ENCODE results near the gene KBTBD12.
"Not testable (repeated sequence)": the region's sequence is repeated elsewhere in the genome, so short reads cannot be mapped to it uniquely, and the experiment has no call there.

KBTBD12 gene

DNA sequence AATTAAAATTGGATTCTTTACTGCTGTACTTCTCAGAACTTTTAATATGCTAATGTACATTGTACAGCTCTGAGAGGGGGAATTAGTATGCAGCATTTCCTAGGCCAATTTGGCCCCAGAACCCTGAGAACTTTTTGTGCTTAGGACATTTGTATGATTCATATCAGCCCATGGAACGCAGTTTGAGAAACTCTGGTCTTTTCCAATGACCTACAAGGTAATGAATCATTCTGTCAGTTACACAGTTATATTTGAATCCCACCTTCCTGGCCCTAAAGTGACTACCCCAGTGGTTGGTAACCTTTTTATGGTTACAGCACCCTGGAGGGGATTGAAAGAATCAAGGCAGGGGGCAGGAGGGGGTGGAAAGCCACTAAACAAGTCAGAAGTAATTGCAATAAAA, 25.6 kb upstream of the KBTBD12 start:
- TF ChIP-seq, protein P1, sequence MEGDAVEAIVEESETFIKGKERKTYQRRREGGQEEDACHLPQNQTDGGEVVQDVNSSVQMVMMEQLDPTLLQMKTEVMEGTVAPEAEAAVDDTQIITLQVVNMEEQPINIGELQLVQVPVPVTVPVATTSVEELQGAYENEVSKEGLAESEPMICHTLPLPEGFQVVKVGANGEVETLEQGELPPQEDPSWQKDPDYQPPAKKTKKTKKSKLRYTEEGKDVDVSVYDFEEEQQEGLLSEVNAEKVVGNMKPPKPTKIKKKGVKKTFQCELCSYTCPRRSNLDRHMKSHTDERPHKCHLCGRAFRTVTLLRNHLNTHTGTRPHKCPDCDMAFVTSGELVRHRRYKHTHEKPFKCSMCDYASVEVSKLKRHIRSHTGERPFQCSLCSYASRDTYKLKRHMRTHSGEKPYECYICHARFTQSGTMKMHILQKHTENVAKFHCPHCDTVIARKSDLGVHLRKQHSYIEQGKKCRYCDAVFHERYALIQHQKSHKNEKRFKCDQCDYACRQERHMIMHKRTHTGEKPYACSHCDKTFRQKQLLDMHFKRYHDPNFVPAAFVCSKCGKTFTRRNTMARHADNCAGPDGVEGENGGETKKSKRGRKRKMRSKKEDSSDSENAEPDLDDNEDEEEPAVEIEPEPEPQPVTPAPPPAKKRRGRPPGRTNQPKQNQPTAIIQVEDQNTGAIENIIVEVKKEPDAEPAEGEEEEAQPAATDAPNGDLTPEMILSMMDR (IDR thresholded peaks at IDR 0.05; ENCODE audit: borderline replicate concordance, control extremely low read depth, extremely low read depth, insufficient read depth, missing control alignments), result no peak
- DNase-seq (ENCODE audit: low spot score), result no peak
- in situ Hi-C loops (cut with MboI; ENCODE audit: low sequenced_read_pairs, unreplicated experiment), result no loop called here

DNA sequence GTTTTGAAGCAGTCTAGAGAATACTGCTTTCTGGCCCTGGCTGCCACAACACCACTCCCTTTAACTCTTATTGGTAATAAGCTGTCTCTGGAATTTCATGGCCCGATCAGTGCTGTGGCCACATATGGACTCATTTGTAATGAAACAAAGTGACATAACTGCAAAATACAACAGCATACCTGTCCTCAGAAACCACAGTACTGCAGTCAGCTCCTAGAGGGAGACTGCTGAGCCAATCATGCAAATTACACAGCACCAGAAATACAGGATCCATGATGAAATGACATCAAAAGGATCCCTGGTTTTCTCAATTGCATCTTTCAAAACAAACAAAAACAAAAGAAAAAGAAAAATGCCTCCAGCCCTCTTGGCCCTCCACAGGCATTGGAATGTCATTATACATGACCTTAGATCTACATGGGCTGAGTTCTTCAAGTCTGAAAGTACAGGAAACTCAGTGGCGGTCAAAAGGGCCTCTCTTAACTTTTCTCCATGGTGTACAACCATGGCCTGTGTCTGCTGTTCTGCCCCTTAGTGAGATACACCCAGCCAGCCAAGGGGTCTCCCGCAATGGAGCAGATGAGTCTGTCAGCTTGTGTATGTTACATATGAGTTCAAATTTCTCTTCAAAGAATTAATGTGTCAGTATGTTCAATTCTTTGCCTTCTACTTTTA, 24.9 kb upstream of the KBTBD12 start:
- in situ Hi-C loops (cut with MboI; ENCODE audit: low sequenced_read_pairs, unreplicated experiment), result no loop called here
- no peak for DNase-seq (ENCODE audit: low spot score)
- TF ChIP-seq, protein P1 (IDR thresholded peaks at IDR 0.05; ENCODE audit: borderline replicate concordance, control extremely low read depth, extremely low read depth, insufficient read depth, missing control alignments), result no peak

DNA sequence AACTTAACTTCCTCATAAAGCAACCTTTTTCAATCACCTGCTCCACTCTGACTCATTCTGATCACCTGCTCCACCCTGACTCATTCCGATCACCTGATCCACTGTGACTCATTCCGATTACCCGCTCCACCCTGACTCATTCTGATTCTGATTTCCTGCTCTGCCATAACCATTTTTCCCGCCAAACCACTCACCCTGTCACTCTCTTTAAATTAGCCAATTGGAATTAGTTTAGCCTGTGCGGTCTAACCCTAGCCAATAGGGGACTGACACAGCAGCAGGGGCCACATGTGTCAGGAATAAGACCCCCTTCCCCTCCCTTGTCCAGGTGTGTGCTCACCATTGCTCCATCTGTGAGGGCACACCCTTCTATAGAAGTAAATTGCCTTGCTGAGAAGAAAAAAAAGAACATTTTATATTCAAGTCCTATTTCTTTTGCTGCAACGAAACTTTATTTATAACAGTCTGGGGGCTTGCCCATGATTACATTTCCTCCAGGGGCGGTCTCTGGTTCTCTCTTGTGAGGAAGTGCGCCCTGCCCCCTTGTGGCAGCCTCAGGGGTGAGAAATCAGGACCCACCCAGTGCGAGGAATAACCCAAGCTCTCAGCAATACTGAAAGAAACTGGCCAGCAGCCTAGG, 24.3 kb upstream of the KBTBD12 start:
- DNase-seq (ENCODE audit: low spot score); in situ Hi-C loops (cut with MboI; ENCODE audit: low sequenced_read_pairs, unreplicated experiment): not testable (repeated sequence)

DNA sequence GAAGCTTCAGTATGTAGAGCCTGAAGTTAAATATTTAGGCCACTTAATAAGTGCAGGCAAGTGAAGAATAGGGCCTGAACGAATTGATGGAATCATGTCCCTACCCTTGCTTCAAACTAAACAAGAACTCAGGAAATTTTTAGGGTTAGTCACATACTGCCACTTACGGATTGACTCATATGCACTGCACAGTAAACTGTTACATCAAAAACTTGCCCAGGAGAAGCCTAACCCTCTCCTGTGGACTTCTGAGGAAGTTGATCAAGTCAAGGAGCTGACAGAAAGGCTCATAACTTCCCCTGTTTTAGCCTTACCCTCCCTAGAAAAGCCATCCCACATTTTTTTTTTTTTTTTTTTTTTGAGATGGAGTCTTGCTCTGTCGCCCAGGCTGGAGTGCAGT, 20.6 kb upstream of the KBTBD12 start:
- TF ChIP-seq, protein P1 (IDR thresholded peaks at IDR 0.05; ENCODE audit: borderline replicate concordance, control extremely low read depth, extremely low read depth, insufficient read depth, missing control alignments), result no peak
- DNase-seq (ENCODE audit: low spot score), result no peak

DNA sequence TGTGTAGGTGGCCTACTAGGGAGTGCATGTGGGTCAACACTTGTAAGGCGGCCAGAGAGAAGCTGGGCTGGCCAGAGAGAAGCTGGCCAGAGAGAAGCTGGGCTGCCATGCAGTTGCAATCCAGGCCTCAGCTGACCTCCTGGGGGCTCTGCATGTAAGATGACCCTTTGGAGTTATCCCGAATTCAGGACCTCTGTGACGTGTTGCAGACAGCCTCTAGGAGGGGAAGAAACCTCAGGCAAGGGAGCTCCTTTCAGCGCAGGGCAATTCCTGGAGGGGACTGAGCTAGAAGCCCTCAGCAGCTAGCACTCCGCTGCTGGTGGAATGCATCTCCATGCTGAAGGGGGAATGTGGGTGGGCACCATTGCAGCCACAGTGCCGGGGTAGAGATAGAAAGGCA, 15.8 kb upstream of the KBTBD12 start:
- in situ Hi-C loops (cut with MboI; ENCODE audit: low sequenced_read_pairs, unreplicated experiment), result no loop called here
- no peak for DNase-seq (ENCODE audit: low spot score)
- TF ChIP-seq, protein P1 (IDR thresholded peaks at IDR 0.05; ENCODE audit: borderline replicate concordance, control extremely low read depth, extremely low read depth, insufficient read depth, missing control alignments), result no peak

More for the DNA sequence above, 20.6 kb upstream of the KBTBD12 start:
- in situ Hi-C loops (cut with MboI; ENCODE audit: low sequenced_read_pairs, unreplicated experiment), result no loop called here

DNA sequence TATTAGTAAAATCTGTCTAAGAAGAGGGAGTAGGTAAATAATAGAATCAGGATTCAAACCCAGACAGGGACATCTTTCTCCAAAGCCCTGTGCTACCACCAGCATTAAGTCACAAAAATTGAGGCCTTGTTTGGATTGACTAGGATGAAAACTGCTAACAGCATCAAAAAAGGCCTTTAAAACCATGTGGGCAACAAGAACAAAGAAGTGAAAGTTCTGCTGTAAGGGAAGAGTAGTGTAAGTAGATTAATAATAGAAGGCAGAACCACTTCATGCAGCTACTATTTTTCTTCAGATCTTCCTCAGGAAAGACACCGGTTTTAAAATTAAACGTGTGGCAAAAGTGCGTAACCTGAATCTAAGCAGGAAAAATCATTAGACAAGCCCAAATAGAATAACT, 15.3 kb upstream of the KBTBD12 start:
- TF ChIP-seq, protein P1 (IDR thresholded peaks at IDR 0.05; ENCODE audit: borderline replicate concordance, control extremely low read depth, extremely low read depth, insufficient read depth, missing control alignments), result no peak
- DNase-seq (ENCODE audit: low spot score), result peak; percentile 55
- in situ Hi-C loops (cut with MboI; ENCODE audit: low sequenced_read_pairs, unreplicated experiment), result no loop called here

DNA sequence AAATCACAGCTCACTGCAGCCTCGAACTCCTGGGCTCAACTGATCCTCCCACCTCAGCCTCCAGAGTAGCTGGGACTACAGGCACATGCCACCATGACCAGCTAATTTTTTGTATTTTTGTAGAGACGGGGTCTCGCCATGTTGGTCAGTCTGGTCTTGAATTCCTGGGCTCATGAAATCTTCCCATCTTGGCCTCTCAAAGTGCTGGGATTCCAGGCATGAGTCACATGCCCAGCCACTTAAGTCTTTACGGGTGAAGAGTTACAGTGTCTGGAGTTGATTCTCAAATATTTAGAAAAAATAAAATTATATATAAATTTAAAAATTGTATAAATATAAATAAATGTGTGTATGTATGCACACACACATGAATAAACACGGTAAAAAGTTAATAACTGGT, 14.5 kb upstream of the KBTBD12 start:
- DNase-seq (ENCODE audit: low spot score), result no peak
- in situ Hi-C loops (cut with MboI; ENCODE audit: low sequenced_read_pairs, unreplicated experiment), result no loop called here
- TF ChIP-seq, protein P1 (IDR thresholded peaks at IDR 0.05; ENCODE audit: borderline replicate concordance, control extremely low read depth, extremely low read depth, insufficient read depth, missing control alignments), result no peak
